GM18870 (cell line): ENCODE data around the gene OR8D2.
"Not testable (repeated sequence)": the region's sequence is repeated elsewhere in the genome, so short reads cannot be mapped to it uniquely, and the experiment has no call there.

Experiments
- ATAC-seq: cut with Tn5 transposase; IDR thresholded peaks from one replicate; pipeline ENCODE4 v1.9.1; 2021; ENCODE audit warnings: moderate library complexity; ENCODE audit not compliant: unreplicated experiment

The OR8D2 gene

DNA sequence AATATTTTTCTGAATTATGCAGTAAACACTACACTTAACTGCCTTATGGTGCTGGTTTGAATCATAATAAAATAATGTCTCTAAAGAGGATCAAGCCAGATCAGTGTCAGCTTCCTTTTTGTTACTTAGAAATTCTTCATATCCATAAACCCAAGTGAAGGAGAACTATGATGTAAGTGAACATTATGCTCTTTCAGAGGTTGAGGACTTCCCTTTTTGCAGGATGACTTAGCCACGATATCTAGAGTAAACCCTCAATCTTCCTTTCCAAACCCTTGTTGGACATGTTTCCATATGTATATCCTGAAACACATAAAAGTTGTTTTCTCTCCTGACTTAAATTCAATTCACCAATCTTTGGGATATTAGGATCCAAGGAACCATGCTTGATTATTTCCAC is 25.3 kb downstream of the OR8D2 start:
- no peak for ATAC-seq

- no peak for ATAC-seq
Measured at GRCh38 chr11:124285610-124286344, 34.2 kb downstream of the OR8D2 start.

- ATAC-seq = no peak
Measured at GRCh38 chr11:124278261-124278660, 41.7 kb downstream of the OR8D2 start.

DNA sequence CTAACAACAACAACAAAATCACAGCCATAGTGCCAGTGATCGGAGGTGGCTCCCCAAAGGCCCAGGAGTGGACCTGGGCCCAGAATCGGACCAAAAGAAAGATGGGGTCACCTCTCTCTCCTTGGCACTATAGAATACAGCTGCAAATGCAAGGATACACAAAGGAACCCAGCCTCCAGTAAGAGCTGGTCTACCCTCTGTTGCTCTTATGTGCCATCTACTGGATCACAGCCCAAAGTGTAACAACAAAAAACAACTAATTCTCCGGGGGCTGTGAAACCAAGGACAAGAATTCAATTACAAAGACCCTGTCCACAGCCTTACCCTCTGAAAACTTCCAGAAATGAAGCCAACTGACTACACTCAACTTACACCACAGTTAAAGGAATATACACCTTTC is 42.2 kb downstream of the OR8D2 start:
- no peak for ATAC-seq

- ATAC-seq = no peak
Measured at GRCh38 chr11:124277207-124277606, 42.8 kb downstream of the OR8D2 start.

DNA sequence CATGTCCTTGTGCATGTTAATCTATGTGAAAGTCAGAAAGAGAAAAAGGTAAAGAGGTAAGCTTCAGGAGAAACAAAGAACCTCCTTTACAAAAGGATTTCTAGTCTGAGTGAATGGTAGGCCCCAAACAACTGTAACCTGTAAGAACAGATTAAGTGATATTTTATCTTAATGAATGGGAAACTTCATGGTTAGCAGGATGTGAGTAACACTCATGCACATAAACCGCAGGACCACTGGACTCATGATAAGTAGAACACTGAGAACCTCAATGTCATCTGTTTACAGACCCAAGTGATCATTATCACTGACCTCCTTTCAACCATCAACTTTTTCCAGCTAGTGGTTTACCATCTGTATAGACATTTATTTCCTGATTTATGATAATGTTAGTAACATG is 43.9 kb downstream of the OR8D2 start:
- ATAC-seq = no peak

- ATAC-seq = no peak
Measured at GRCh38 chr11:124274000-124274399, 46.0 kb downstream of the OR8D2 start.

- not testable (repeated sequence) for ATAC-seq
Measured at GRCh38 chr11:124270886-124271285, 49.1 kb downstream of the OR8D2 start.
